ENCODE results near the gene CD47. TPM values are rescaled to one million over a fixed set of nuclear protein-coding genes. Genes with fewer than 3 reads are reported as not detected.

Gene CD47
- total and polyA plus RNA-seq, 10 of the 15 experiments (the other 5 are each of a cell fraction or from before 2014, with no cell fraction given), result 22.9 to 175 (median 81.1) TPM

GRCh38 chr3:108124337-108125152 is 33.7 kb upstream of the CD47 start (continued):
- TF ChIP-seq ZNF592 (IDR thresholded peaks at IDR 0.05) (no peak), IRF4 (IDR thresholded peaks at IDR 0.05; ENCODE audit: low read depth, low read length) (peak; percentile 28; the same call in 1 of the 2 replicates), TCF12 (IDR thresholded peaks at IDR 0.05; ENCODE audit: low read depth, low read length) (peak; percentile 64; the same call in 1 of the 2 replicates), RAD51 (IDR thresholded peaks at IDR 0.05) (peak; percentile 32), RELA (IDR thresholded peaks at IDR 0.05; ENCODE audit: borderline replicate concordance, partially characterized antibody) (peak; percentile 60), CTCF (IDR thresholded peaks at IDR 0.05 in 2 of 3, conservative IDR thresholded peaks at IDR 0.05 in 1 of 3; ENCODE audit: control insufficient read depth in 2 of 3, extremely low read depth in 1 of 3, insufficient read depth in 1 of 3, low read depth in 3 of 3, low read length in 3 of 3) (no peak), USF2 (IDR thresholded peaks at IDR 0.05; ENCODE audit: borderline replicate concordance, low read depth, low read length) (peak; percentile 1; the same call in 1 of the 2 replicates), ASH2L (IDR thresholded peaks at IDR 0.05; ENCODE audit: borderline replicate concordance, low read depth) (no peak; the same call in 1 of the 2 replicates), BRCA1 (IDR thresholded peaks at IDR 0.05; ENCODE audit: low read depth, low read length) (no peak; the same call in 1 of the 2 replicates), E2F8 (IDR thresholded peaks at IDR 0.05; ENCODE audit: low read depth, partially characterized antibody) (no peak), IKZF1 (conservative IDR thresholded peaks at IDR 0.05) (peak; percentile 78), ETV6 (conservative IDR thresholded peaks at IDR 0.05 in 1 of 2, IDR thresholded peaks at IDR 0.05 in 1 of 2; ENCODE audit: borderline replicate concordance in 1 of 2, low read depth in 1 of 2) (peak in 1 of 2 experiments; percentile 79; a peak in 2 of 4 replicates), NFXL1 (IDR thresholded peaks at IDR 0.05; ENCODE audit: borderline replicate concordance) (no peak), YY1 (IDR thresholded peaks at IDR 0.05; ENCODE audit: low read depth, low read length) (peak; percentile 80), STAT3 (IDR thresholded peaks at IDR 0.05; ENCODE audit: low read depth, low read length) (0 out of 2 replicates have a peak, but pooled peaks have one; percentile 64), TCF7 (IDR thresholded peaks at IDR 0.05; ENCODE audit: borderline replicate concordance) (peak; percentile 27; the same call in 1 of the 2 replicates), HDAC2 (IDR thresholded peaks at IDR 0.05) (0 out of 2 replicates have a peak, but pooled peaks have one; percentile 52), MAX (IDR thresholded peaks at IDR 0.05; ENCODE audit: low read depth, low read length) (peak; percentile 62; the same call in 1 of the 2 replicates), PML (IDR thresholded peaks at IDR 0.05; ENCODE audit: low read length) (peak; percentile 77)
